ENCODE data around the gene PFKFB3. TPM values are rescaled to one million over a fixed set of nuclear protein-coding genes. Genes with fewer than 3 reads are reported as not detected.
A peak's percentile ranks its signal among the peaks of the same experiment; 100 is the strongest.

PFKFB3 gene
- total and polyA plus RNA-seq, 12 donors = 5.5 to 77.3 (median 14.7) TPM

GRCh38 chr10:6200440-6200733 lies 2.3 kb upstream of the PFKFB3 start:
- Histone ChIP-seq H3K4me3 (peak overlapping the region in 7 of 10 donors; percentile 64 to 94 (median 82)), H3K36me3 (no peaks in the 10 kb centered on the region), H3K27ac (peak overlapping the region in 3 of 10 donors; percentile 3 to 98 (median 96)), H3K4me1 (peaks cover 6 to 73% (median 41%) of the 10 kb centered on the region in 9 donors), H3K9me3 (no peaks in the 10 kb centered on the region), H3K27me3 (no peaks in the 10 kb centered on the region)
- no peak for ATAC-seq
- no peak for DNase-seq
- no peak for TF ChIP-seq CTCF (IDR thresholded peaks at IDR 0.05)
- 15 to 26% methylated on average over 4 to 6 of the region's 6 CpGs for WGBS, 2 donors
- intact Hi-C loops (cut with DNase I) = loop anchor here in 8 of 10 donors (2.0 to 10.0 kb wide), 10 partner anchors 30 to 204 kb away; no protein-coding TSS in a partner anchor

- ATAC-seq (peak in 1 of 8 donors; percentile 1), DNase-seq (peak; percentile 32 to 55)
- H3K4me1 ChIP-seq = peaks cover 6 to 71% (median 38%) of the 10 kb centered on the region in 9 donors
- no peaks in the 10 kb centered on the region for H3K27me3 ChIP-seq
- peak overlapping the region; percentile 50 to 94 (median 78) for H3K4me3 ChIP-seq
- H3K27ac ChIP-seq = peak overlapping the region in 9 of 10 donors; percentile 45 to 98 (median 91)
- 1% methylated on average over 53 to 59 of the region's 59 CpGs for WGBS, 2 donors
- H3K36me3 ChIP-seq = no peaks in the 10 kb centered on the region
- intact Hi-C loops (cut with DNase I) = loop anchor here in 8 of 10 donors (2.0 to 10.0 kb wide), 10 partner anchors 30 to 204 kb away; no protein-coding TSS in a partner anchor
- no peaks in the 10 kb centered on the region for H3K9me3 ChIP-seq
- TF ChIP-seq CTCF (IDR thresholded peaks at IDR 0.05) = no peak
Measured at GRCh38 chr10:6200734-6201515, 1.8 kb upstream of the PFKFB3 start.

GRCh38 chr10:6201516-6201975 lies 1.2 kb upstream of the PFKFB3 start:
- H3K36me3 ChIP-seq = no peaks in the 10 kb centered on the region
- peak in 2 of 9 donors; percentile 2 to 6 for TF ChIP-seq CTCF (IDR thresholded peaks at IDR 0.05)
- 0 to 1% methylated on average over 50 of the region's 50 CpGs for WGBS, 2 donors
- H3K27ac ChIP-seq = peak overlapping the region in 9 of 10 donors; percentile 45 to 98 (median 91)
- H3K9me3 ChIP-seq = no peaks in the 10 kb centered on the region
- peak; percentile 29 to 74 (median 62) for ATAC-seq
- no peaks in the 10 kb centered on the region for H3K27me3 ChIP-seq
- peaks cover 6 to 65% (median 32%) of the 10 kb centered on the region in 9 donors for H3K4me1 ChIP-seq
- intact Hi-C loops (cut with DNase I) = loop anchor here in 8 of 10 donors (2.0 to 10.0 kb wide), 10 partner anchors 31 to 203 kb away; no protein-coding TSS in a partner anchor
- H3K4me3 ChIP-seq = peak overlapping the region; percentile 50 to 94 (median 78)
- DNase-seq = peak; percentile 62 to 80

GRCh38 chr10:6202098-6202683 lies 541 bp upstream of the PFKFB3 start:
- Histone ChIP-seq H3K4me3 (peak overlapping the region; percentile 50 to 94 (median 78)), H3K9me3 (no peaks in the 10 kb centered on the region), H3K27ac (peak overlapping the region in 8 of 10 donors; percentile 53 to 98 (median 92)), H3K27me3 (no peaks in the 10 kb centered on the region), H3K4me1 (peaks cover 6 to 59% (median 31%) of the 10 kb centered on the region in 9 donors), H3K36me3 (no peaks in the 10 kb centered on the region)
- ATAC-seq (peak in 5 of 8 donors; percentile 0 to 41 (median 29)), DNase-seq (peak; percentile 21 to 38)
- intact Hi-C loops (cut with DNase I) = loop anchor here in 9 of 10 donors (1.0 to 10.0 kb wide), 16 partner anchors 31 to 203 kb away; no protein-coding TSS in a partner anchor
- WGBS, 2 donors = 1% methylated on average over 29 of the region's 29 CpGs
- no peak for TF ChIP-seq CTCF (IDR thresholded peaks at IDR 0.05)

Measured in heart right ventricle (tissue), 16 donors.